IgD-negative memory B cell (primary cell): ENCODE results near the gene CNTNAP2. TPM values are rescaled to one million over a fixed set of nuclear protein-coding genes. Genes with fewer than 3 reads are reported as not detected.

ENCODE experiments used
- H3K27ac Mint-ChIP-seq, 3 donors: one replicate each; pipeline ENCODE4 v1.8.0; 2020 to 2022; ENCODE audit warnings: mild to moderate bottlenecking in 3 of 3, mixed read lengths in 3 of 3, moderate library complexity in 1 of 3
- H3K27me3 Mint-ChIP-seq: one replicate; pipeline ENCODE4 v1.8.0; 2021; ENCODE audit warnings: mixed read lengths
- H3K36me3 Mint-ChIP-seq: one replicate; pipeline ENCODE4 v1.8.0; 2020; ENCODE audit warnings: mild to moderate bottlenecking, mixed read lengths
- H3K4me1 Mint-ChIP-seq, 3 donors: one replicate each; pipeline ENCODE4 v1.8.0; 2020 to 2022; ENCODE audit warnings: mixed read lengths in 3 of 3, mild to moderate bottlenecking in 1 of 3
- H3K4me3 Mint-ChIP-seq, 4 donors: one replicate each; pipeline ENCODE4 v1.8.0; 2020 to 2022; ENCODE audit warnings: mild to moderate bottlenecking in 4 of 4, mixed read lengths in 4 of 4, moderate library complexity in 3 of 4
- H3K9me3 Mint-ChIP-seq, 3 donors: one replicate each; pipeline ENCODE4 v1.8.0; 2020 to 2021; ENCODE audit warnings: mixed read lengths in 3 of 3, mild to moderate bottlenecking in 1 of 3
- polyA plus RNA-seq: library from polyadenylated mRNA; unstranded; fragments of 300-500 nt; fragmentation: Illumina TruSeq; gene quantifications from one replicate; pipeline ENCODE4 v1.2.3, GENCODE V29; 2021

Gene CNTNAP2
- polyA plus RNA-seq, 1 donor from 2014 or later: 47.3 TPM

DNA sequence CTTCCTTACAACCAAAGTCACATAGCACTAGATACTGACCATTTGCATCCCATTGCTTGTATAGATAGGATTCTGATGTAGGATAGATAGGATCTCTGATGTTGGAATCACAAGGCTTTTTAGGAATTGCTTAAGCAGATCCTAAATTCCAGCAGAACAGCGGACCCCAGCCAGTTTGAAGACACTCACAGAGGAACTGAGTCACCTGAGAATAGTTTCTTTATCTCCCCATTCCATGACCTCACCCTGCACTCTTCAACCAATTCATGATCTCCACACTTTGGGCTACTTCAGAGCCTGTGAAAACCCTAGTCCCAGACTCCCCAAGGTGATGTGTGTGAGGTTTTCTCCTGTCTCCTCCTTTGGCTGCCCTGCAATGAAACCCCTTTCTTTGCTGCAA, 179.4 kb downstream of the CNTNAP2 start:
- Mint-ChIP-seq H3K27me3 (no peaks in the 10 kb centered on the region), H3K36me3 (peaks cover 1% of the 10 kb centered on the region), H3K9me3 (peaks cover 0 to 2% (median 2%) of the 10 kb centered on the region in 3 donors), H3K27ac (no peak overlapping the region), H3K4me1 (no peaks in the 10 kb centered on the region), H3K4me3 (no peak overlapping the region)

DNA sequence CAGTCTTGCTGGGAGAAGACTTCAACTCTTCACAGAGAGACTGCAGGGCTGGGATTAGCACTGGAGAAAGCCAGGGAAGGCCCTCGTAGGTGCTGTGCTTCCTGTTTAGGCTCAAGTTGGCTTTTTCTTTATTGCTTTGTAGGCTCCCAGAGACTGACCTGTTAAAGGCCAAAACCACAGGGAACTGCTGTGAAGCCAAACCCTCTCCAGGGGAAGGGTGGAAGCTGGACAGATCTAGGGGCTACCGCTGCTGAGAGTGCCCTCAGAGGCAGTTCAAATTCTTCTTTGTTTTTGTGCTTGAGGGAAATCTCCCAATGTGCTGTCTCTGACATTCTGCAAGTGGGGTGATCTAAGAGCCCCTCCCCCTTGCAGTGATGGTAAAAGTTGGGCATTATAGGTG, 198.4 kb downstream of the CNTNAP2 start:
- H3K9me3 Mint-ChIP-seq: peaks cover 0 to 8% (median 2%) of the 10 kb centered on the region in 3 donors
- H3K4me1 Mint-ChIP-seq: no peaks in the 10 kb centered on the region
- H3K27ac Mint-ChIP-seq: no peak overlapping the region
- H3K4me3 Mint-ChIP-seq: no peak overlapping the region
- H3K27me3 Mint-ChIP-seq: no peaks in the 10 kb centered on the region
- H3K36me3 Mint-ChIP-seq: peaks cover 2% of the 10 kb centered on the region

DNA sequence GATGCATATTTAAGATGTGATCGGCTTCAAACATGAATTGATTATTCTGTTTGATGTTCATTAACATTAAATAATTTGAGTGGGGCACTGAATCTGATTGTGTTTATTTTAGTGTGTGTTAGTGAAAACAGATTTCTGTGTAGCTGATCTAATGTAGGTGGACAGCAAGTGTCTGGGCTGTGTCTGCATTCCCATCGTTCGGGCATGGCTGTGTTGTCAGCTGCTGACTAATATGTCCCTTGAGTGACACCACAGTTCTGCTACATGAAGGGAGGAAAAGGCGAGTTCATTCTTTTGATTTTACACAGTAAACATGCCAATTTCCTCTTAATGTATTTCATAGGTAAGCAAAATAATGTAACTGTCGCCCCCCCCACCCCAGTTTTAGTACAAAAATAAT, 203.0 kb downstream of the CNTNAP2 start:
- peak overlapping the region in 1 of 3 donors; percentile 53 for H3K27ac Mint-ChIP-seq
- H3K36me3 Mint-ChIP-seq: no peaks in the 10 kb centered on the region
- no peaks in the 10 kb centered on the region for H3K27me3 Mint-ChIP-seq
- H3K4me1 Mint-ChIP-seq: no peaks in the 10 kb centered on the region
- H3K4me3 Mint-ChIP-seq: no peak overlapping the region
- H3K9me3 Mint-ChIP-seq: no peaks in the 10 kb centered on the region

DNA sequence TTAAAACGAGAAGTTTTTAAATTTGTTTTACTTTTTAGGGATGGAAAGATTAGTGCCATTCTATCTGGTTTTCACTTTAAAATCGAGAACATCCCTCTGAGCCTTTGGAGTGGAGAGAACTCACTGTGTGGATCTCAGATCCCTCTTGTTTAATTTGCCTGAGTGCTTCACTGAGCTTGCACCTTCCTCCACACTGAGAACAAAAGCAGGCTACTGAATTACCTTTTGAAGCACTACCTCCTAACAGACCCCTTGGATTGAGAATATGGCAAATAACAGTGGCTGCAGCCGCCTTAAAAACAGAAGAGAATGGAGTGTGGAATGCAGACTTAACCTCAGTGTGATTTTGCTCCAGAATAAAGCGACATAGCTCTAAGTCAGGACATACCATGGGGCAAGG, 204.7 kb downstream of the CNTNAP2 start:
- Mint-ChIP-seq H3K4me1 (no peaks in the 10 kb centered on the region), H3K27me3 (no peaks in the 10 kb centered on the region), H3K27ac (no peak overlapping the region), H3K9me3 (peaks cover 0 to 3% (median 0%) of the 10 kb centered on the region in 3 donors), H3K4me3 (no peak overlapping the region), H3K36me3 (no peaks in the 10 kb centered on the region)

DNA sequence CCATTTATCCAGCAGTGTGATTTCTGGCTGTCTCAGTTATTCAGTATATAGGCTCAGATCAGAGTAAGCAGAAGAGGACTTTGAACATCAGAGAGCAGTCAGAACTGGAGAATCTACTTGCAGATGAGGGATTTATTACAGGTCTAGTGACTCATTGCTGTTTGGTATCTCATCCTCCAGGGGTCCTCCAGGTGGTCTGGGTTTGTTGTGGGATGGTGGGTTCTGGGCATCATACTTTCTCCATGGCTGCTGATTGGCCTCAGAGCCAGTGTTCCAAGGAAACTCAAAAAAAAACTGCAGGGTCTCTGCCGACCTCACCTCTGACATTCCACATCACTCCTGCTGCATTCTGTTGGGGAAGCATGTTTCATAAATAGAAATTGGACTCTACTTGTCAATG, 214.8 kb downstream of the CNTNAP2 start:
- Mint-ChIP-seq H3K36me3 (no peaks in the 10 kb centered on the region), H3K4me1 (no peaks in the 10 kb centered on the region), H3K27me3 (no peaks in the 10 kb centered on the region), H3K4me3 (no peak overlapping the region), H3K9me3 (peaks cover 3 to 11% (median 4%) of the 10 kb centered on the region in 3 donors), H3K27ac (no peak overlapping the region)

DNA sequence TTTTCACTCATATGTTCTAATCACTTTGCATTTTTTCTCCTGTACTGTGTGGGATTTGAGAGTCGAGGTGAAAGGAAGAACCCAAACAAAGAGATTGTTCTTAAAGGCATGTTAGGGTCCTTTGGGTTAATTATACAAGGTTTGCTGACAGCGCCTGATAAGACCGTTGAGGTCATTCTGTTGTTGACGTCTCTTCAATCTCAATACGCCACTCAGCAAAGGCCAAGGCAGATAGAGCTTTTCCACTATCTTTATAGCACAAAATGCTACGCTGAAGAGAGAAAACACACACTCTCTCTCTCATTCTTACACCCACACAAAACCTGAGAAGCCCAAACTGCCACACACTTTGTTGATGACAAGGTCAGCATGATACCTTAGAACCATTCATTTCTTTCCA, 228.7 kb downstream of the CNTNAP2 start:
- Mint-ChIP-seq H3K9me3 (peaks cover 0 to 7% (median 4%) of the 10 kb centered on the region in 3 donors), H3K36me3 (no peaks in the 10 kb centered on the region), H3K27me3 (no peaks in the 10 kb centered on the region), H3K4me3 (no peak overlapping the region), H3K4me1 (no peaks in the 10 kb centered on the region), H3K27ac (no peak overlapping the region)

DNA sequence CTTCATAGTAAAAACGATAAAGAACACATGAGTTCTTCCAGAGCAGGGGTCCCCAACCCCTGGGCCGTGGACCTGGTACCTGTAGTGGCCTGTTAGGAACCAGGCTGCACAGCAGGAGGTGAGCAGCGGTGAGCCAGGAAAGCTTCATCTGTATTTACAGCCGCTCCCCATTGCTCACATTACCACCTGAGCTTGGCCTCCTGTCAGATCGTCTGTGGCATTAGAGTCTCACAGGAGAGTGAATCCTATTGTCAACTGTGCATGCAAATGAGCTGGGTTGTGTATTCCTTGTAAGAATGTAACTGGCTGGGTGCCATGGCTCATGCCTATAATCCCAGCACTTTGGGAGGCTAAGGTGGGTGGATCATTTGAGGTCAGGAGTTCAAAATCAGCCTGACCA, 229.5 kb downstream of the CNTNAP2 start:
- H3K4me1 Mint-ChIP-seq: no peaks in the 10 kb centered on the region
- no peak overlapping the region for H3K4me3 Mint-ChIP-seq
- H3K27ac Mint-ChIP-seq: no peak overlapping the region
- H3K9me3 Mint-ChIP-seq: peaks cover 0 to 7% (median 4%) of the 10 kb centered on the region in 3 donors
- no peaks in the 10 kb centered on the region for H3K27me3 Mint-ChIP-seq
- H3K36me3 Mint-ChIP-seq: no peaks in the 10 kb centered on the region

DNA sequence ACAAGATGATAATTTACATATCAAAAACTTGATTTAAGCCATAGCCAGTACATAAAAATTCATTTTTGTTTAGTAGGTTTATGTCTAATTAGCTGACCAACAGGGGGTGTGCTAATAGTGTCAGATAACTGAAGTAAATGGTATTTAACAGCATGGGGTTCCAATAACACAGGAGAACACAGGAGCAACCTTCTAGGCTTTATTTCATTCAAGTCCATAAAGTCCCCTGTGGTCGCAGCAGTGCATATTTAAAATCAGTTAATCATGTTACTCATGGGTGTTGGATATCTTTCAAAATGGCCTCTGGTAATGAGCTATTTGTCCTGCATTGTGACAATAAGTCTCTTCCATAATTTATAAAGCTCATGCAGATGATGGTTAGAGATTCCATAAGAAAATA, 238.6 kb downstream of the CNTNAP2 start:
- Mint-ChIP-seq H3K27ac (no peak overlapping the region), H3K4me3 (no peak overlapping the region), H3K9me3 (peaks cover 2 to 3% (median 3%) of the 10 kb centered on the region in 3 donors), H3K4me1 (no peaks in the 10 kb centered on the region), H3K36me3 (peaks cover 2% of the 10 kb centered on the region), H3K27me3 (no peaks in the 10 kb centered on the region)

DNA sequence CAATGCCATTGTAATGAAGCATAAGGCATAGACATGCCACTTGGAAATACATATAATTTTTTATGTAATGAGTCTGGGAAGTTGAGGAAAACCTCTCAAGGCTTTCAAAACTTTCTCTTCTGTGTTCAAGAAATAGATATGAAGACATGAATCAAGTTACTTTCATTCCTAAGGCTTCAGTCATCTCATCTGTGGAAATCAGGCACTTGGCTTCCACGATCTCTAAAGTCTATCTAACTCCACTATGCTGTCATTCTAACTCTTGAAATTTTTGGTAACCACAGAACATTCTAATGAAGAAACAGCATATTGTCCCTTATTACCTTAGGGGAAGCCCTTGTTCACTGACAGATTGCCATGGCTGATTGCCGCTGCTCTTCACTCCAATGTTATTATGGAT, 242.6 kb downstream of the CNTNAP2 start:
- no peak overlapping the region for H3K4me3 Mint-ChIP-seq
- H3K27me3 Mint-ChIP-seq: no peaks in the 10 kb centered on the region
- H3K4me1 Mint-ChIP-seq: no peaks in the 10 kb centered on the region
- peaks cover 0 to 9% (median 5%) of the 10 kb centered on the region in 3 donors for H3K9me3 Mint-ChIP-seq
- peak overlapping the region in 1 of 3 donors; percentile 37 for H3K27ac Mint-ChIP-seq
- no peaks in the 10 kb centered on the region for H3K36me3 Mint-ChIP-seq

DNA sequence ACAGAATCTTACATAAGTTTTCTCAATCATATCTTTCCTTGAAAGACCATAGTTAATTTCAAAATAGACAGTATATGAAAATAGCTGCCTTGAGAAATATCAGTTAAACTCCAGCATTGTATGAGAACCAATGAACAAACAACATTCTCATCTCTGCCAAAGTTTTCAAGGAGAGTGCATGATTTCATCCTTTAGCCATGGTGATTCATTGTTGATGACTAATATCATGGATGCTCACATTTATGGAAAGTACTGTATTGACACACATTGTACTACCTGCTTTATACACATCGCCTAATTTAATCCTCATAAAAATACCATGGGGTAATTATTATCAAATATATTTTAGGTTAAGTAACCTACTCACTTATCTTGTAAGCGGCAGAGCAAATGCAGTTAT, 250.3 kb downstream of the CNTNAP2 start:
- Mint-ChIP-seq H3K4me1 (no peaks in the 10 kb centered on the region), H3K27ac (no peak overlapping the region), H3K27me3 (no peaks in the 10 kb centered on the region), H3K9me3 (peaks cover 2 to 13% (median 5%) of the 10 kb centered on the region in 3 donors), H3K36me3 (no peaks in the 10 kb centered on the region), H3K4me3 (no peak overlapping the region)

DNA sequence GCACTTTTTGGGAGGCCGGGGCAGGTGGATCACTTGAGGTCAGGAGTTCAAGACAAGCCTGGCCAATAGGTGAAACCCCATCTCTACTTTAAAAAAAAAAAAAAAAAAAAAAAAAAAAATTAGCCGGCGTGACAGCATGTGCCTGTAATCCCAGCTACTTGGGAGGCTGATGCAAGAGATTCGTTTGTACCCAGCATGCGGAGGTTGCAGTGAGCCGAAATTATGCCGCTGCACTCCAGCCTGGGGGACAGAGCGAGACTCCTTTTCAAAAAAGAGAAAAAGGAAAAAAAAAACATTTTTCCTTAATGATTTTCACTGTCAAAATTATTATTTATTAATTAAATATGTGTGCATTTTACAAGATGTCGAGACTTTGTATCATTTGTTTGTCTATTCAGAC, 253.6 kb downstream of the CNTNAP2 start:
- H3K36me3 Mint-ChIP-seq: no peaks in the 10 kb centered on the region
- peaks cover 0 to 4% (median 1%) of the 10 kb centered on the region in 3 donors for H3K9me3 Mint-ChIP-seq
- H3K27ac Mint-ChIP-seq: no peak overlapping the region
- H3K4me3 Mint-ChIP-seq: no peak overlapping the region
- H3K4me1 Mint-ChIP-seq: no peaks in the 10 kb centered on the region
- no peaks in the 10 kb centered on the region for H3K27me3 Mint-ChIP-seq

DNA sequence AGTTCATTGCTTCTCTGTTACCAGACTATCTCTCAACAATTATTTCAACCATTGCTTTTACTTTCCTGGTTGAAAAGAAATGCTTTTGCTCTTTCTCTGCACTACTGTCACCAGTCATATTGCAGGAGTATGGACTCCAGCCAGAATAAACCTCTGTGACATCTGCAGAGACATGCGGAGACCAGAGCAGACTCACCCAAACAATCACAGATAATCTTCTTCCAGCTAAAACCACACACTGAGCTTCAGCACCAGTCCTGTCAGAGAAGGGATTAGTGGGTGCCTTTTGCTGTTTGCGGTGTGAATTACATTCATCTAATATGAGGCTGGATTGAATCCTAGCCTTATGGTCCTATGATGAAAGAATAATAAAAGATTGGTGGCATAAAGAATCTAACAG, 258.6 kb downstream of the CNTNAP2 start:
- peaks cover 0 to 5% (median 0%) of the 10 kb centered on the region in 3 donors for H3K9me3 Mint-ChIP-seq
- no peak overlapping the region for H3K4me3 Mint-ChIP-seq

DNA sequence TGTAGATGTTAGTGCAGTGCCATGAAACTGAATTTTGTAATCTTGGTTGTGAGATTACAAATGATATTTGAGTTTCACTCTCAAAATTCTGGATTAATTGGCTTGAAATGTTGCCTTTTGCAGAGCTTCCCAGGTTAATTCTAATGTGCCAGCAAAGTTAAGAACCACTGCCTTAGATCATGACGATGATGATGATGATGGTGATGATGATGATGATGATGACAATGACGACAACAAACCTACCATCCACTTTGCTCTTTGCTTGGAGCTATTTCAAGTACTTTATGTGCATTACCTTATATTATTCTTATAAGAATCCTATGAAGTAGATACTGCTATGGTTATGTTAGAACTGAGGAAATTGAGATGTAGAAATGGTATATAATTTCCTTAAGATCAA, 261.6 kb downstream of the CNTNAP2 start:
- Mint-ChIP-seq H3K4me3 (no peak overlapping the region), H3K9me3 (peaks cover 0 to 13% (median 0%) of the 10 kb centered on the region in 3 donors), H3K36me3 (no peaks in the 10 kb centered on the region), H3K27me3 (no peaks in the 10 kb centered on the region), H3K4me1 (no peaks in the 10 kb centered on the region), H3K27ac (no peak overlapping the region)

More for the DNA sequence above, 258.6 kb downstream of the CNTNAP2 start:
- H3K27ac Mint-ChIP-seq: no peak overlapping the region
- no peaks in the 10 kb centered on the region for H3K4me1 Mint-ChIP-seq
- no peaks in the 10 kb centered on the region for H3K36me3 Mint-ChIP-seq
- no peaks in the 10 kb centered on the region for H3K27me3 Mint-ChIP-seq

DNA sequence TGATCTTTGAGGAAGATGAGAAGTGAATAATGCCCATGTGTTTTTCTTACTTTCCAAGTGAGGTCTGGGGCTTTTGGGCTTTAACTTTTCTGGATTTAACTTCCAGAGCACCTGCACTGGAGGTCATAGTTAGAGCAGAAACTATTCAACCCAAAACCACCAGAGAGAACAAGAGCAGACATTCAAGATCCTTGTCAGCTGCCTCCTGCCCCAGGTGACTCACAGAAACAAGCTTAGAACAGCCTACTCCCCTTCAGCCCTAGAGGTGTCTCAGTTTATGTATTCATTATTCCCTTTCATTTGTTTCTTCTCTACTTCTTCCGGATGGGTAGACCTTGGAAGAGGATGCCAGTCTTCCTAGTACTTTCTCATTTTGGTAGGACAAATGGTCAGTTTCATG, 270.5 kb downstream of the CNTNAP2 start:
- Mint-ChIP-seq H3K9me3 (peaks cover 0 to 7% (median 4%) of the 10 kb centered on the region in 3 donors), H3K36me3 (no peaks in the 10 kb centered on the region), H3K4me3 (no peak overlapping the region), H3K27me3 (no peaks in the 10 kb centered on the region), H3K4me1 (no peaks in the 10 kb centered on the region), H3K27ac (no peak overlapping the region)

DNA sequence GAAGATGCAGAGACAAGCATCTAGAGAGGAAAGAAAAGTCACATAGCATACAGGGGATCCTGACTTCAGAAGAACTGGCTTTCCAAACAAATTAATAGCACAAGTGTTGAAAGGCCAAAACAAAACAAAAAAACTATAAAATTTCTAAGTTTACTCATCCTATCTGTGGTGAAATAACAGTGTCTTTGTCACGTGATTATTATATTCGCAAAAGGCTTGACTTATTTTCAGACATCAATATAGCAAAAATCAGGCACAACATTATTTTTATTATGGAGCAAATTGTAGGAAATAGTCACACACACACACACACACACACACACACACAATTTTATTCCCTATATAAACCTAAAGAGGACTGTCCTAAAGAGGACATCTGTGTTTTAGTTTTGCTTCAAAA, 272.3 kb downstream of the CNTNAP2 start:
- Mint-ChIP-seq H3K27ac (no peak overlapping the region), H3K36me3 (no peaks in the 10 kb centered on the region), H3K27me3 (no peaks in the 10 kb centered on the region), H3K9me3 (peaks cover 4 to 7% (median 5%) of the 10 kb centered on the region in 3 donors), H3K4me1 (no peaks in the 10 kb centered on the region), H3K4me3 (no peak overlapping the region)

DNA sequence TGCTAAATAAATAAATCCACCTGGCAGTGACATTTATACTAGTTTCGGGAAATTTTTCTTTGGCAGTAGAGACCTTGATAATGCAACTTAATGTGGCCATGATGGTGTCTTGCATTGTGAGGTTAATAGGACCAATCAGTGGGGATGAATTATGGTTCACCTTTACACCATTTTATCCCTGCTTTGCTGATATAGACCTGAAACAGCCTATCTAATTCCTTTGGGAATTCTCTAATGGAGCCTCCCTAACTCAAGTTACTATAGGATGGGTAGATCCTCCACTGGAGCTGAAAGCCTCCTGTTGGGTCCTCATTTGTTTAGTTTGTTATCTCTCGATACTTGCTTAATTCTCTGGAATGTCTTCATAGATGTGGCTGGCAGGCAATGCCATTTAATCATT, 276.7 kb downstream of the CNTNAP2 start:
- Mint-ChIP-seq H3K9me3 (peaks cover 1 to 5% (median 3%) of the 10 kb centered on the region in 3 donors), H3K27ac (no peak overlapping the region), H3K4me3 (no peak overlapping the region), H3K4me1 (peaks cover 0 to 2% (median 0%) of the 10 kb centered on the region in 3 donors), H3K36me3 (no peaks in the 10 kb centered on the region), H3K27me3 (no peaks in the 10 kb centered on the region)

DNA sequence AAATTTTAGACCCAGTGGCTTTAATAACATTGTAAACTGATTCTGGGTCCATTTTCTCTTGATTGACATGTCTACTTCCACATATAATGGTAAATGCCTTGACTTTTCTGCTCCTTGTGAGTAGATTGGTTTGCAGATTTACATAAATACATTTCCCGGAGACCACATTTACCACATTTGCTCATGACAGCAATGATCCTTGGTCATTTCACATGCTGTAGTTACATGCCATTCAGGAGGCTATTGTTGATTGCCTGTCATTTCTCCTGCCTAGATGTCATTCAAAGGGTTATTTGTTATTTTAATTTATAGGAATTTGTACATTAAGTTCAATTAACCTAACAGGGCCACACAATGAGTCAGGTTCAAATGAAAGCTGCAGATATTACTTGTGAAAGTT, 280.5 kb downstream of the CNTNAP2 start:
- H3K27ac Mint-ChIP-seq: no peak overlapping the region
- peaks cover 1 to 5% (median 3%) of the 10 kb centered on the region in 3 donors for H3K9me3 Mint-ChIP-seq
- no peaks in the 10 kb centered on the region for H3K27me3 Mint-ChIP-seq
- H3K4me3 Mint-ChIP-seq: no peak overlapping the region
- no peaks in the 10 kb centered on the region for H3K36me3 Mint-ChIP-seq
- H3K4me1 Mint-ChIP-seq: peaks cover 0 to 2% (median 0%) of the 10 kb centered on the region in 3 donors
